ENCODE measurements around the gene HTRA3. TPM values are rescaled to one million over a fixed set of nuclear protein-coding genes. Genes with fewer than 3 reads are reported as not detected.

Gene HTRA3
- total RNA-seq, 5 donors from 2014 or later (not counting 1 experiment from before 2014, with no cell fraction given) = 0.13 to 0.26 TPM; not detected in 3

GRCh38 chr4:8228319-8229250 lies 41.0 kb upstream of the HTRA3 start:
- ATAC-seq (replicated peaks in 1 of 4) = peak; percentile 86 to 89 (median 88)
- Mint-ChIP-seq H3K4me1 (peaks cover 44 to 47% (median 46%) of the 10 kb centered on the region in 3 donors), H3K27ac (peak overlapping the region; percentile 82 to 83)

GRCh38 chr4:8229331-8229975 lies 40.1 kb upstream of the HTRA3 start:
- Histone ChIP-seq H3K4me3 (ENCODE audit: control insufficient read depth in 1 of 2, extremely low read depth in 1 of 2, low read length in 1 of 2) (peak overlapping the region in 1 of 2 donors; percentile 53), H3K4me1 (ENCODE audit: control insufficient read depth in 1 of 2, extremely low read depth in 1 of 2, insufficient read depth in 2 of 2, low read length in 2 of 2) (peaks cover 24 to 57% of the 10 kb centered on the region in 2 experiments), H3K36me3 (ENCODE audit: control insufficient read depth in 2 of 2, extremely low read depth in 1 of 2, insufficient read depth in 1 of 2, low read length in 1 of 2) (peaks cover 0 to 19% of the 10 kb centered on the region in 2 donors), H3K9me3 (no peaks in the 10 kb centered on the region), H3K27me3 (replicated peaks in 1 of 2; ENCODE audit: control insufficient read depth in 2 of 2, extremely low read depth in 1 of 2, insufficient read depth in 2 of 2, low read length in 1 of 2) (no peaks in the 10 kb centered on the region), H3K27ac (ENCODE audit: low read length) (peak overlapping the region; percentile 79)
- Mint-ChIP-seq H3K27me3 (no peaks in the 10 kb centered on the region), H3K4me3 (peak overlapping the region in 1 of 3 donors; percentile 75), H3K4me1 (peaks cover 37 to 38% (median 38%) of the 10 kb centered on the region in 3 donors), H3K36me3 (peaks cover 17% of the 10 kb centered on the region), H3K9me3 (no peaks in the 10 kb centered on the region), H3K27ac (peak overlapping the region; percentile 82 to 83)
- ChIA-PET POLR2A (interaction anchor here (0.6 to 1.0 kb wide), 2 partner anchors 17 to 28 kb away, joined by 3 read pairs; no protein-coding TSS in a partner anchor), CTCF (interaction anchor here in 1 of 2 donors (1.8 kb wide), 1 partner anchor 13 kb away, joined by 6 read pairs; no protein-coding TSS in a partner anchor)
- 58% methylated on average over 7 of the region's 17 CpGs for WGBS (ENCODE audit: insufficient coverage)
- ATAC-seq (replicated peaks in 1 of 4) = peak; percentile 9 to 25 (median 18)
- DNase-seq = peak in 15 of 35 experiments; percentile 11 to 38 (median 27)

More at GRCh38 chr4:8228319-8229250, 41.0 kb upstream of the HTRA3 start:
- Mint-ChIP-seq H3K27me3 (no peaks in the 10 kb centered on the region), H3K36me3 (peaks cover 26% of the 10 kb centered on the region), H3K4me3 (peak overlapping the region; percentile 54 to 75 (median 58)), H3K9me3 (no peaks in the 10 kb centered on the region)
- peak; percentile 47 to 83 (median 73) for DNase-seq
- Histone ChIP-seq H3K9me3 (no peaks in the 10 kb centered on the region), H3K27me3 (replicated peaks in 1 of 2; ENCODE audit: control insufficient read depth in 2 of 2, extremely low read depth in 1 of 2, insufficient read depth in 2 of 2, low read length in 1 of 2) (no peaks in the 10 kb centered on the region), H3K4me1 (ENCODE audit: control insufficient read depth in 1 of 2, extremely low read depth in 1 of 2, insufficient read depth in 2 of 2, low read length in 2 of 2) (peaks cover 24 to 61% of the 10 kb centered on the region in 2 experiments), H3K36me3 (ENCODE audit: control insufficient read depth in 2 of 2, extremely low read depth in 1 of 2, insufficient read depth in 1 of 2, low read length in 1 of 2) (peaks cover 0 to 19% of the 10 kb centered on the region in 2 donors), H3K4me3 (ENCODE audit: control insufficient read depth in 1 of 2, extremely low read depth in 1 of 2, low read length in 1 of 2) (peak overlapping the region; percentile 19 to 53), H3K27ac (ENCODE audit: low read length) (peak overlapping the region; percentile 79)
- 25% methylated on average over 39 of the region's 39 CpGs for WGBS (ENCODE audit: insufficient coverage)
- CTCF ChIA-PET = interaction anchor here (1.2 to 1.8 kb wide), 2 partner anchors 9 to 14 kb away, joined by 3 to 6 read pairs; no protein-coding TSS in a partner anchor
- POLR2A ChIA-PET = interaction anchor here (0.6 to 1.0 kb wide), 2 partner anchors 16 to 27 kb away, joined by 3 read pairs; no protein-coding TSS in a partner anchor

- ChIA-PET POLR2A (no interaction called here), CTCF (interaction anchor here in 1 of 2 donors (1.8 kb wide), 1 partner anchor 12 kb away, joined by 6 read pairs; no protein-coding TSS in a partner anchor)
- H3K27me3 Mint-ChIP-seq = no peaks in the 10 kb centered on the region
- no peak overlapping the region for H3K27ac Mint-ChIP-seq
- H3K27me3 ChIP-seq (replicated peaks in 1 of 2; ENCODE audit: control insufficient read depth in 2 of 2, extremely low read depth in 1 of 2, insufficient read depth in 2 of 2, low read length in 1 of 2) = no peaks in the 10 kb centered on the region
- H3K4me1 Mint-ChIP-seq = peaks cover 32 to 35% (median 32%) of the 10 kb centered on the region in 3 donors
- no peaks in the 10 kb centered on the region for H3K9me3 ChIP-seq
- no peak overlapping the region for H3K27ac ChIP-seq (ENCODE audit: low read length)
- WGBS (ENCODE audit: insufficient coverage) = 96% methylated on average over 9 of the region's 11 CpGs
- peaks cover 0 to 15% of the 10 kb centered on the region in 2 donors for H3K36me3 ChIP-seq (ENCODE audit: control insufficient read depth in 2 of 2, extremely low read depth in 1 of 2, insufficient read depth in 1 of 2, low read length in 1 of 2)
- no peaks in the 10 kb centered on the region for H3K9me3 Mint-ChIP-seq
- peaks cover 24 to 51% of the 10 kb centered on the region in 2 experiments for H3K4me1 ChIP-seq (ENCODE audit: control insufficient read depth in 1 of 2, extremely low read depth in 1 of 2, insufficient read depth in 2 of 2, low read length in 2 of 2)
- no peak overlapping the region for H3K4me3 ChIP-seq (ENCODE audit: control insufficient read depth in 1 of 2, extremely low read depth in 1 of 2, low read length in 1 of 2)
- H3K4me3 Mint-ChIP-seq = peak overlapping the region in 1 of 3 donors; percentile 32
- ATAC-seq (replicated peaks in 1 of 4) (no peak), DNase-seq (no peak)
- H3K36me3 Mint-ChIP-seq = peaks cover 12% of the 10 kb centered on the region
These were observed 39.5 kb upstream of the HTRA3 start for GRCh38 chr4:8230033-8230432.

- Histone ChIP-seq H3K27me3 (replicated peaks in 1 of 2; ENCODE audit: control insufficient read depth in 2 of 2, extremely low read depth in 1 of 2, insufficient read depth in 2 of 2, low read length in 1 of 2) (no peaks in the 10 kb centered on the region), H3K4me1 (ENCODE audit: control insufficient read depth in 1 of 2, extremely low read depth in 1 of 2, insufficient read depth in 2 of 2, low read length in 2 of 2) (peaks cover 24 to 43% of the 10 kb centered on the region in 2 experiments), H3K4me3 (ENCODE audit: control insufficient read depth in 1 of 2, extremely low read depth in 1 of 2, low read length in 1 of 2) (no peak overlapping the region), H3K27ac (ENCODE audit: low read length) (no peak overlapping the region), H3K9me3 (no peaks in the 10 kb centered on the region), H3K36me3 (ENCODE audit: control insufficient read depth in 2 of 2, extremely low read depth in 1 of 2, insufficient read depth in 1 of 2, low read length in 1 of 2) (peaks cover 0 to 17% of the 10 kb centered on the region in 2 donors)
- CTCF ChIA-PET = interaction anchor here in 1 of 2 donors (0.7 kb wide), 1 partner anchor 83 kb away, joined by 3 read pairs; no protein-coding TSS in a partner anchor
- H3K9me3 Mint-ChIP-seq = no peaks in the 10 kb centered on the region
- ATAC-seq (replicated peaks in 1 of 4) (no peak), DNase-seq (no peak)
- 100% methylated on average over 6 of the region's 10 CpGs for WGBS (ENCODE audit: insufficient coverage)
- H3K27ac Mint-ChIP-seq = no peak overlapping the region
- peak overlapping the region in 1 of 3 donors; percentile 32 for H3K4me3 Mint-ChIP-seq
- peaks cover 26 to 35% (median 27%) of the 10 kb centered on the region in 3 donors for H3K4me1 Mint-ChIP-seq
- POLR2A ChIA-PET = no interaction called here
- H3K27me3 Mint-ChIP-seq = no peaks in the 10 kb centered on the region
- H3K36me3 Mint-ChIP-seq = peaks cover 11% of the 10 kb centered on the region
These were observed 38.7 kb upstream of the HTRA3 start for GRCh38 chr4:8230891-8231290.

DNA sequence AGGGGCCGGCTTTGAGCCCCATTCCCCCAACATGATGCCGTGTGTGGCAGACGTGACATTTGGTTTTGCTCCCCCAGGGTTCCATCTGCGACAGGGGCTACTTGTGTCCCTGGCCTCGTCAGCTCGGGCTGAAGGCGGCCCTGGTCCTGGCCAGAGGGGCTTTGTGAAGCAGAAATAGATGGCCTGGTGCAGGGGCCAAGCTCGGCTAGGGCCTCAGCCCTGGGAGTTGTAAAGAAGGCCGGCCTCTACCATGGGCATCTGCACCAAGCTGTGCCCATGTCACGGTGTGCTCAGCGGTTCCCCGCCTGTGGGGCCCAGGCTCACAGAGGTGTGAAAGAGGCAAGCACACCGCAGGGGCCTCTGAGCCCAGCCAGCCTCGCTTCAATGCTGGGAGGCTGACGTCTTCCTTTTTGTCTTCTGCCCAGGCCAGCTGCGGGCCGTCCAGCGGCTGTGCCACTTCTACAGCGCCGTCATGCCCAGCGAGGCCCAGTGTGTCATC lies 38.0 kb upstream of the HTRA3 start:
- Mint-ChIP-seq H3K27ac (no peak overlapping the region), H3K36me3 (peaks cover 8% of the 10 kb centered on the region), H3K4me3 (no peak overlapping the region), H3K4me1 (peaks cover 24 to 32% (median 26%) of the 10 kb centered on the region in 3 donors), H3K27me3 (no peaks in the 10 kb centered on the region), H3K9me3 (no peaks in the 10 kb centered on the region)
- peaks cover 23 to 37% of the 10 kb centered on the region in 2 experiments for H3K4me1 ChIP-seq (ENCODE audit: control insufficient read depth in 1 of 2, extremely low read depth in 1 of 2, insufficient read depth in 2 of 2, low read length in 2 of 2)
- ChIA-PET CTCF (interaction anchor here in 1 of 2 donors (0.7 kb wide), 1 partner anchor 82 kb away, joined by 3 read pairs; no protein-coding TSS in a partner anchor), POLR2A (no interaction called here)
- DNase-seq (no peak), ATAC-seq (replicated peaks in 1 of 4) (no peak)
- H3K36me3 ChIP-seq (ENCODE audit: control insufficient read depth in 2 of 2, extremely low read depth in 1 of 2, insufficient read depth in 1 of 2, low read length in 1 of 2) = peaks cover 0 to 20% of the 10 kb centered on the region in 2 donors
- no peaks in the 10 kb centered on the region for H3K9me3 ChIP-seq
- H3K27ac ChIP-seq (ENCODE audit: low read length) = no peak overlapping the region
- whole genome bisulfite sequencing (ENCODE audit: insufficient coverage) = 81% methylated on average over 21 of the region's 21 CpGs
- H3K4me3 ChIP-seq (ENCODE audit: control insufficient read depth in 1 of 2, extremely low read depth in 1 of 2, low read length in 1 of 2) = no peak overlapping the region
- H3K27me3 ChIP-seq (replicated peaks in 1 of 2; ENCODE audit: control insufficient read depth in 2 of 2, extremely low read depth in 1 of 2, insufficient read depth in 2 of 2, low read length in 1 of 2) = no peaks in the 10 kb centered on the region

Measured in T-cell (primary cell).